ENCODE results near the gene CFAP91. TPM values are rescaled to one million over a fixed set of nuclear protein-coding genes. Genes with fewer than 3 reads are reported as not detected.

CFAP91 gene
- 2.2 and 2.9 TPM in 2 replicates for polyA plus RNA-seq (2014; cell fraction: cytosol; rRNA removed)
- 5.1 and 6.4 TPM in 2 replicates for polyA plus RNA-seq (2014; cell fraction: nucleus; rRNA removed)

DNA sequence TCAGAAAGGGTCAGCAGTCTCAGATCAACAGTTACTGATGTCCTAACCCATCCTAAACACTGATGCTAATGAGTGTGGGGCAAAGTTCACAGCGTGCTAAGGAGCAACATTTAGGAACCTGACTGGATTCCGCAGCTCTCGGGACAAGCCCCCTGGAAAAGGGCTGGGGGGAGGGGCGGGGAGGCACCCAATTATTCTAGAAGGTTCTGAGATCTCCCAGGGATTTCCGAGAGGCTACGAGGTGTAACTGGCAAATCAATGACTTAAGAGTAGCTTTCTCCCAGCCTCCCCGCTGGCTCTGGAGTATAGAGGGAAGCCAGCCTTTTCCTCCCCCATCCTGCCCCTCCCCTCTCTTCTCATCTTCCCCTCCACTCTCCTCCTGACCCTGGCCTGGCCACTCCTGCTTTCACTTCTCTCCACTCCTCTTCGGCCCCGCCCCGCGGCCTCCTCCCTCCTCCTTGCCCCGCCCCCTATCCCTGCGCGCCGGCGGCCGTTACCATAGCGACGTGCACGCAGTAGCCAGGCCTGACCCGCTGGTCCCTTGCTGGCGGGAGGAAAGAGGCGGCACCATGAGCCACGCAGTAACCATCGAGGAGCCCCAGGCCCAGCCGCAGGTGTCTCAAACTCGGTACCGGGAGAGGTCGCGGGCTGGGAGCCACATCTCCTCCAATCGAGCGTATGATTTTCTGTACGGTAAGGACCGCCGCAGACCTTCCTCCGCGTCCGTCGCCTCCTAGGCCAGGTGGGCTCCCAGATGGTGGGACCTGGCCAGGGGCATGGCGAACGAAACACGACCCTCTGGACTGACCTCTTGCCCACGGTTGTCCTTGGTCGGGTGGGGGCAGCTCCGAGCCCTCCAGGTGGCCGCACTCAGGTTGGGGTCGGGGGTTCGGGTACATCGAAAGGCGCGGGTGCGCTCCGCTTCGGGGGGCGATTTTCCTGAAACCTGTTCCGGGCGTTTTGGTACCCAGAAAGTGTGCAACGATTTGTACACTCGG is at the start of gene CFAP91:
Gene CFAP91, plus strand, starts transcription at position 493 of the 998 bp plus-strand sequence. Its CDS starts 77 bp downstream, at position 570.
- DNase-seq (ENCODE audit: low spot score): peak; percentile 93

GRCh38 chr3:119653876-119654275 is 48.9 kb upstream of the CFAP91 start:
- DNase-seq (ENCODE audit: low spot score): no peak

- DNase-seq (ENCODE audit: low spot score): no peak
Observed at GRCh38 chr3:119657887-119658702, 44.7 kb upstream of the CFAP91 start.

DNA sequence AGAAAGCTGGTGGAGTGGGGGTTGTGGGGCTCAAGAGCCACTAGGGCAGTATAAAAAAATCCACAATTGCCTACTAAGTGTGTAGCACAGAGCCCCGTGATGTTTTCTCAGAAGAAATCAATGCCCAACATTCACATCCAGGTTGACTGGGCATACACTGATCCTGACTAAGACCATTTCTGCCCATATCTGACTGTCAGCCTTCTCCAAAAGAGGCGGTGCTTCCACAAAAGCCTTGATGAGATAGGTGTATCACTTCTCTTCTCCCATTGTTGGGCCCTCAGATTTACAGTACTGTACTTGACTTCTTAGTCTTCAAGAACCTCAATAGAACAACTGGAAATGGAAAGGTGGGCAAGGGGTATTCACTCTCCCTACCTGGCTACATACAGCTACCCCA is 43.8 kb upstream of the CFAP91 start:
- DNase-seq (ENCODE audit: low spot score): no peak

GRCh38 chr3:119659606-119660291 is 43.1 kb upstream of the CFAP91 start:
- no peak for DNase-seq (ENCODE audit: low spot score)

- DNase-seq (ENCODE audit: low spot score): peak; percentile 73
Observed at GRCh38 chr3:119660474-119661440, 42.1 kb upstream of the CFAP91 start, which contains the start of gene POPDC2. TSS of gene POPDC2 (minus strand) at chr3:119660589. CDS start at chr3:119660423, 166 bp downstream.

DNA sequence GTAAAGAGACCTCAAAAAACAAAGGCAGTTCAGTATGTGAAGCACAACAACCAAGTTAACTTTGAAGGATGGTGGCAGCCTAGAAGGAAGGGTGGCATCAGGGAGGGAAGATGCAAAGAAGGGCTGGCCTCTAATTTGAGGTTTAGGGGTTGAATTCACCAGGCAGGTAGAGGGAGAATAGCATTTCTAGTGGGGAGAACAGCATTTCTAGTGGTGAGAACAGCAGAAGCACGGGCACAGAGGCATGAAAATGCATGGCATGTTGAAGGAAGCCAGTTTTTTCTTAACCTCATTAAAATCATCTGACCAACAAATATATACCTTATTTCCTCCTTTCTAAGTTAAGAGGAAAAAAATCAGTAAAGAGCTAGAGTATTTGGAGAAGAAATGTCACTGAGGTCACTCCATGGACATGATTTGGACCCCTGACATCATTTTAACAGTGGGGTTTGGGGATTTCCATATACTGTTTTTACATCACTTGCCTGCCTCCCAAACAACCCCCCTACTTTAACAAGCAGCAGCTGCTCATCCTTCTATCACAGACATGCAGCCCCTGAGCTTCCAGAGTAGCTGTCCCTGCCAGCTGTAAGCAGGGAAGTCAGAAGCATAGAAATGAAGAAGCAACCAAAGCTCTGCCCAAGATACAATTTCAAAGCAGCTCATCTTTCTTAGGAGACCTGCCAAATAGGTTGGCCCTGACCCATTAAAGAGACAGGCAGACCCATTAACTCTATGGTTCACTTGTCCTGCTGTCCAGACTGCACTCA is 40.0 kb upstream of the CFAP91 start:
- no peak for DNase-seq (ENCODE audit: low spot score)

GRCh38 chr3:119663885-119664284 is 38.9 kb upstream of the CFAP91 start:
- DNase-seq (ENCODE audit: low spot score): no peak

DNA sequence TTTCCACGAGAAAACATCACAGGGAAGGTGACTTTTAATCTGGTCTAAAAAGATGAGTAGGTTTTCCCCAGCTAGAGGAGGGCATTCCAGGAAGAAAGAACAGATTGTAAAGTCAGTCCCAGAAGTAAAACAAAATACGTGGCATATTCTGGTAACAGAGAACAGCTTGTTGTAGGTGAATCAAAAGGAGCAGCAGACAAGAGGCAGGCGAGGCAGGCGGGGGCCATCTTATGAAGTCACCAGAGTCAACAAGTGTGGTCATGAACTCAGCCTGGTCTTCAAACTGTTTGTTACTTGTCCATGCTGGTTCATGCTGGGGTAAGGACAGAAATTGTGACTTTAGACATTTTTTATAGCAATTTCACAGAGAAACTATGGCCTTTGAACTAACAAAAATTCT is 38.5 kb upstream of the CFAP91 start:
- no peak for DNase-seq (ENCODE audit: low spot score)

- no peak for DNase-seq (ENCODE audit: low spot score)
Observed at GRCh38 chr3:119664850-119665379, 37.9 kb upstream of the CFAP91 start.

GRCh38 chr3:119665954-119666559 is 36.8 kb upstream of the CFAP91 start:
- DNase-seq (ENCODE audit: low spot score): no peak

DNA sequence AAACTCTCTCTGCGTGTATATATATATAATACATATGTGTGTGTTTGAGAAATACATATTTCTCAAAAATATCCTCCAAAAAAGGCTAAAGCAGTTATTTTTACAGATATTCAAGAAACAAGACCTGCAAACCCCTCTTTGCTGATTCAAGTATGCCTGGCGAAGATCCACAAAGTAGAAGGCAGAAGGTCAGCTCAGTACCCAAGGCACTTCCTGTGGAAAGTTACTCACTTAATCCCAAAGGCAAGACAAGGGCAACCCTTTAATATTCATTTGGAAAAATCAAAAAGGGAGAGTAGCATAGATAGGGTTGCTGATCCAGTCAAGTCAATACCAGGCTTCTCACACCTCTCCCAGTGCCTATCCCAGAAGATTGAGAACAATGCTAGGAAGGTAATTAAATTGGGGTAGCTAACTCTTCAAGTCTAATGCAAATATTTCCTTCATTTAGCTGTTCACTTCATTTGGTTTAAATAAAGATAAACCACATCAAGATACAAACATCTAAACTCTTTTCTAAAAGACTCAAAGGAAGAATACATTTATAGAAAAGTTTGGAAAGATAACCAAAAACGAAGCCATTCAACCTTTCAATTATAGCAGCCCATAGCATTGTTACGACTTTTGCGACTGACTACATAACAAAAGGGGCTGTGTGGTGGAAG is 32.8 kb upstream of the CFAP91 start:
- DNase-seq (ENCODE audit: low spot score): no peak

GRCh38 chr3:119672776-119673175 is 30.0 kb upstream of the CFAP91 start:
- DNase-seq (ENCODE audit: low spot score): no peak

- no peak for DNase-seq (ENCODE audit: low spot score)
Observed at GRCh38 chr3:119673875-119674274, 28.9 kb upstream of the CFAP91 start.

DNA sequence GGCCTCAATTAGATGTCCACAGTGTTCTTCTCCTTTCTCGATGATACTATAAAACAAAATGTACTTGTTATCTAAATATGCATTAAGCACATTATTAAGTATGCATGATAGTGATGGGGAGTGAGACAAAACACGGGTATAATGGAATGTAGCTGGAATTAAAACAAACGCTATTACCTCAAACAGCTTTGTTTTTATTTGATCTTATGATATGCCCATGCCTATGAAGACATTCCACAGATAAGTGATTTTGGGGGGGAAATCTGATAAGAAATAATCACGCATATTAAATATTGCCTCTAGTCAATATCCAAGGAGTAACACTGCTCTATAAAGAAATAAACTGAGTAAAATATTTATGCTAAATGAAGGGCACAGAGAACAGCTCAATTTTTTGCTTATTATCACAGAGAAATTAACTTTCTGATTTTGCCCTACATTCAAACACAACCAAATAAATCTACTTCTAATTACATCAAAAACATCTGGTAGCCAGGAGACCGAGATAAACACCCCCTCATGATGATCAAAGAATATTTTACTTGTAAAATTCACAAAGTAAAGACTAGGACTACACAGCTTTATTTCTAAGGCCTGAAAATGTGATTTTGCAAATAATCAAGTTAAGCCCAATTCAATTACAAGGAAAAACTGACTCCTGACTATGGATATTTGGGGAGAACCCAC is 27.5 kb upstream of the CFAP91 start:
- DNase-seq (ENCODE audit: low spot score): peak; percentile 3

- peak; percentile 5 for DNase-seq (ENCODE audit: low spot score)
Observed at GRCh38 chr3:119676020-119676419, 26.8 kb upstream of the CFAP91 start.
